WERI-Rb-1 (cell line): ENCODE data around the gene COIL.

Experiments used
- DNase-seq: peaks from one replicate; pipeline ENCODE4 v3.0.0-alpha.2; 2020
- H3K27ac ChIP-seq: fragments of 250-450 bp; sonication (Bioruptor Pico); 2 replicates; pipeline ENCODE4 v1.5.1; 2020; ENCODE audit warnings: mild to moderate bottlenecking, moderate library complexity
- H3K27me3 ChIP-seq: fragments of 250-450 bp; sonication (Bioruptor Pico); 2 replicates; pipeline ENCODE4 v1.5.1; 2021; ENCODE audit warnings: mild to moderate bottlenecking, low read depth, moderate library complexity; ENCODE audit not compliant: insufficient read depth, severe bottlenecking
- H3K36me3 ChIP-seq: fragments of 250-450 bp; sonication (Bioruptor Pico); 2 replicates; pipeline ENCODE4 v1.5.1; 2020; ENCODE audit warnings: mild to moderate bottlenecking, moderate library complexity
- H3K4me3 ChIP-seq: 2 replicates; pipeline ENCODE4 v1.5.1; 2011; ENCODE audit warnings: low read depth, mild to moderate bottlenecking, control low read depth, low read length
- H3K9me3 ChIP-seq: fragments of 250-450 bp; sonication (Bioruptor Pico); 2 replicates; pipeline ENCODE4 v1.5.1; 2021; ENCODE audit warnings: mild to moderate bottlenecking, moderate library complexity; ENCODE audit not compliant: severe bottlenecking
- TF ChIP-seq, protein P1 (sequence below): IDR thresholded peaks from 2 replicates; pipeline ENCODE4 v1.5.1; 2011; ENCODE audit warnings: low read depth, mild to moderate bottlenecking, control low read depth, inconsistent platforms, low read length

The COIL gene

DNA sequence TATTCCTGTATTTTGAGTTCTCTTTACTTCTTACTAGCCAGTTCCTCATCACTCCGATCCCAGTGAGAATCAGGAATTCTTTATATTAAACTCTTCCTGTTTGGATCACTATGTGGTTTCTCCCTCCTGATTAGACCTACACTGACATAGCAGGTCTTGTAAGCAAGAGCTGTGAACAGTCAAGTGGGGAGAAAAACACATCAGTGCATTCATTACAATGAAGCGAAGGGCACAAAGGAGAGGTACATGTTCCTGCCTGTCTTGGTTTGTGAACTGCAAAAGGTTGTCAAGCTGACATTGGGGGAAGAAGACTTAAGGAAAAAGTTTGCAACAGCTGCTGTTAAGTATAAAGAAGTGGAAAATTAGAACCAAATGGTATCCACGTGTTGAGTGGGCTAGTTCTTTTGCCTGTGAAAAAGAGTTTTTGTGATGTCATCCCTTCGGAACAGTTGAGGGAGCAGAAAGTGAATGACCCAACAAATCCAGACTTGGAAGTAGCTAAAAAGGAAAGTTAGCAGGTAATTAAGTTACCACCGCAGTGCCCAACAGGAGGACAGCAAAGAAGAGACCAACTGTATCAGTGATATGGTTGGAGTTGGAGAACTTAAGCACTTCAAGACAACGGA lies 24.0 kb downstream of the COIL start:
- TF ChIP-seq, protein P1, sequence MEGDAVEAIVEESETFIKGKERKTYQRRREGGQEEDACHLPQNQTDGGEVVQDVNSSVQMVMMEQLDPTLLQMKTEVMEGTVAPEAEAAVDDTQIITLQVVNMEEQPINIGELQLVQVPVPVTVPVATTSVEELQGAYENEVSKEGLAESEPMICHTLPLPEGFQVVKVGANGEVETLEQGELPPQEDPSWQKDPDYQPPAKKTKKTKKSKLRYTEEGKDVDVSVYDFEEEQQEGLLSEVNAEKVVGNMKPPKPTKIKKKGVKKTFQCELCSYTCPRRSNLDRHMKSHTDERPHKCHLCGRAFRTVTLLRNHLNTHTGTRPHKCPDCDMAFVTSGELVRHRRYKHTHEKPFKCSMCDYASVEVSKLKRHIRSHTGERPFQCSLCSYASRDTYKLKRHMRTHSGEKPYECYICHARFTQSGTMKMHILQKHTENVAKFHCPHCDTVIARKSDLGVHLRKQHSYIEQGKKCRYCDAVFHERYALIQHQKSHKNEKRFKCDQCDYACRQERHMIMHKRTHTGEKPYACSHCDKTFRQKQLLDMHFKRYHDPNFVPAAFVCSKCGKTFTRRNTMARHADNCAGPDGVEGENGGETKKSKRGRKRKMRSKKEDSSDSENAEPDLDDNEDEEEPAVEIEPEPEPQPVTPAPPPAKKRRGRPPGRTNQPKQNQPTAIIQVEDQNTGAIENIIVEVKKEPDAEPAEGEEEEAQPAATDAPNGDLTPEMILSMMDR: no peak

DNA sequence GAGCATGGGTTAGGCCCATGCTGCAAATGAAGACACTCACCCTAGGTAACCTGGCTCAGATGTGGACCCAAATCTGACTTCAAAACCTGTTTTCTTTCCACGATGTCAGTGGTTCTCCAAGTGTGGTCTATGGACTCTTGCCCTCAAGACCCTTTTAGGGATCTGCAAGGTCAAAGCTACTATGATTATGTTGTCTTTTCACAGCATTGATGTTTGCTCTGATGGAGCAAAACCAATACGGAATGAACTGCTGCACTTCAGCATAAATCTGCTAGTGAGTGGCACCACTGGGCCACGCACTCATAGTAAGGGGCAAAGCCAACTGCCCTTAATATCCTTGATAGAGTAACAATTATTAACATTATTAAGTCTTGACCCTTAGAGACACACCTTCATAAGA lies 25.4 kb downstream of the COIL start:
- Histone ChIP-seq H3K27ac (no peak overlapping the region), H3K9me3 (peaks cover 9% of the 10 kb centered on the region), H3K36me3 (peaks cover 66% of the 10 kb centered on the region), H3K4me3 (no peak overlapping the region), H3K27me3 (no peaks in the 10 kb centered on the region)
- DNase-seq: no peak
- TF ChIP-seq, protein P1: no peak

More for the DNA sequence above, 24.0 kb downstream of the COIL start:
- no peak for DNase-seq
- Histone ChIP-seq H3K27me3 (no peaks in the 10 kb centered on the region), H3K36me3 (peaks cover 78% of the 10 kb centered on the region), H3K9me3 (peaks cover under 1% of the 10 kb centered on the region), H3K27ac (no peak overlapping the region), H3K4me3 (no peak overlapping the region)

DNA sequence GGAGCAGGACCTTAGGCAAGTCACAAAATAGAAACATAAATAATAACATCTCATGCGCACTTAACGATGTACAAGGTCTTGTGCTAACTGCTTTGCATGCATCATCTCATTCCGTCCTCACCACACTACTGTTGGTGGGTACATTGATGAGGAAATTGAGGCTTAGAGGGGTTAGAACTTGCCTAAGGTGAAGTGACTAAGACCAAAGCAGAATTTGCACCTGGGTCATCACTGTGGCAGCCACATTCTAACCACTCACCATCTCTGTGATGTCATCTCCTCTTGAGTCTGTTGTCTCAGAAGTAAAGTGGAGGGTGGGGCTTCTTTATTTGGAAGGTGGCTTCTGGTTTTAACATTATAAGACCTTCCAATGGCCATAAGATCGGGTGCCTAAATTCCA lies 26.6 kb downstream of the COIL start:
- Histone ChIP-seq H3K9me3 (peaks cover 17% of the 10 kb centered on the region), H3K4me3 (no peak overlapping the region), H3K36me3 (peaks cover 55% of the 10 kb centered on the region), H3K27me3 (no peaks in the 10 kb centered on the region), H3K27ac (no peak overlapping the region)
- TF ChIP-seq, protein P1: no peak
- no peak for DNase-seq

DNA sequence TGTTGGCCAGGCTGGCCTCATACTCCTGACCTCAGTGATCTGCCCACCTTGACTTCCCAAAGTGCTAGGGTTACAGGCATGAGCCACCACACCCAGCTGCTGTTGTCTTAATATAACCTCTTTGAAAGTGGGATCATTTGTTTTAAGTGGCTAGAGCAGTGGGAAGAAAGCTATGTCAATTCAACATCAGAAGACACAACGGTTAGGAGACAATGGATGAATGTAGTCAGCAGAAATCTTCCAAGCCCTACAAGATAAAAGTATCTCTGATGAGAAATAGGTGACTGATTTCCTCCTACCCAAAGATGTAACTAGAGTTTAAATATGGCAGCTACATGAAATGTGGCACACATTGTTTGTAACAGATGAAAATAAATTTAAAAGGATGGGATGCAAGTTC lies 27.0 kb downstream of the COIL start:
- H3K36me3 ChIP-seq: peaks cover 51% of the 10 kb centered on the region
- H3K9me3 ChIP-seq: peaks cover 18% of the 10 kb centered on the region
- no peak for DNase-seq
- TF ChIP-seq, protein P1: no peak
- H3K27ac ChIP-seq: no peak overlapping the region
- no peak overlapping the region for H3K4me3 ChIP-seq
- no peaks in the 10 kb centered on the region for H3K27me3 ChIP-seq

DNA sequence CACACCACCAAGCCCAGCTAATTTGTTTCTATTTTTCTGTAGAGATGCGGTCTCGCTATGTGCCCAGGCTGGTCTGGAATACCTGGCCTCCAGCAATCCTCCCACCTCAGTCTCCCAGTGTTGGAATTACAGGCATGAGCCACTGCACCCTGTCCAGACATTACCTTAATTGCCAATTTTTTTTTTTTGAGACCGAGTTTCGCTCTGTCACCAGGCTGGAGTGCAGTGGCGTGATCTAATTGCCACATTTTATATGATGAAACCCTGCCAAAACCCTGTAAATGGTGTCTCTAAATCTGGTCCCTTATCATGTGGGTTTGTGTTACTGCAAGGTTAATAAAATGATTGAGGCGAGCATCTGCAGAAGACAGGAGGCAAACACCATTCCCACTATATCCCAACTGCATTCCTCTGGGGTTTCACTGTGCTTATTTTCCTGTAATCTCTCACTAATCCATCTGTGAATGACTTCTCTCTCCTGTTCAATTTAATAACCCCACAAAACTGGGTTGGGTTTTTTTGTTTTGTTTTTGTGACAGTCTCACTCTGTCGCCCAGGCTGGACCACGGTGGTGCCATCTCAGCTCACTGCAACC lies 27.6 kb downstream of the COIL start:
- Histone ChIP-seq H3K27ac (no peak overlapping the region), H3K4me3 (no peak overlapping the region), H3K9me3 (peaks cover 21% of the 10 kb centered on the region), H3K36me3 (peaks cover 44% of the 10 kb centered on the region), H3K27me3 (no peaks in the 10 kb centered on the region)
- DNase-seq: no peak
- TF ChIP-seq, protein P1: no peak
